RWPE1 (cell line): ENCODE data around the gene HS6ST2.

Experiments
- CTCF ChIA-PET: fragments of 350-600 bp; sonication (Branson Sonifier 250); formaldehyde crosslinking; extraction: SDS; loops from one replicate; lab custom pipeline; 2021; lab: Yijun Ruan, JAX
- POLR2A ChIA-PET: fragments of 400-600 bp; formaldehyde crosslinking; extraction: SDS; loops from one replicate; lab custom pipeline; 2020; ENCODE audit warnings: antibody characterized with exemption; ENCODE audit not compliant: low non-redundant PET; lab: Yijun Ruan, JAX
- DNase-seq: peaks from one replicate; pipeline ENCODE4 v3.0.0; 2012; ENCODE audit warnings: low spot score
- H3K27ac ChIP-seq: fragments of 450-650 bp; 2 replicates; pipeline ENCODE4 v1.5.1; 2017
- CTCF ChIP-seq: fragments of 450-650 bp; conservative IDR thresholded peaks from 2 replicates; pipeline ENCODE4 v1.5.1; 2017; ENCODE audit warnings: low read depth, mild to moderate bottlenecking

Gene HS6ST2

GRCh38 chrX:132822634-132823012, 135.8 kb downstream of the HS6ST2 start:
- ChIA-PET CTCF (no interaction called here), POLR2A (no interaction called here)
- DNase-seq, result no peak
- no peak for TF ChIP-seq CTCF
- no peak overlapping the region for H3K27ac ChIP-seq

- ChIA-PET CTCF (no interaction called here), POLR2A (no interaction called here)
- DNase-seq, result no peak
- no peak overlapping the region for H3K27ac ChIP-seq
- no peak for TF ChIP-seq CTCF
Observed at GRCh38 chrX:132821974-132822633, 136.3 kb downstream of the HS6ST2 start.

- ChIA-PET CTCF (no interaction called here), POLR2A (no interaction called here)
- no peak for DNase-seq
- no peak overlapping the region for H3K27ac ChIP-seq
- no peak for TF ChIP-seq CTCF
Observed at GRCh38 chrX:132820675-132821074, 137.8 kb downstream of the HS6ST2 start.

- POLR2A ChIA-PET, result no interaction called here
- CTCF ChIA-PET, result no interaction called here
- no peak for TF ChIP-seq CTCF
- no peak for DNase-seq
- H3K27ac ChIP-seq, result no peak overlapping the region
Observed at GRCh38 chrX:132819711-132820264, 138.6 kb downstream of the HS6ST2 start.

GRCh38 chrX:132818638-132819037, 139.8 kb downstream of the HS6ST2 start:
- DNase-seq, result no peak
- CTCF ChIA-PET, result no interaction called here
- POLR2A ChIA-PET, result no interaction called here
- no peak for TF ChIP-seq CTCF
- no peak overlapping the region for H3K27ac ChIP-seq

- ChIA-PET POLR2A (no interaction called here), CTCF (no interaction called here)
- DNase-seq, result no peak
- H3K27ac ChIP-seq, result no peak overlapping the region
- TF ChIP-seq CTCF, result no peak
Observed at GRCh38 chrX:132815643-132816042, 142.8 kb downstream of the HS6ST2 start.
